NCI-H187 (cell line): ENCODE results near the gene TERF2IP.

Source experiments
- DNase-seq, 2 experiments: peaks; one replicate each; lab custom pipeline; 2025; lab: John Stamatoyannopoulos, UW

Gene TERF2IP, protein sequence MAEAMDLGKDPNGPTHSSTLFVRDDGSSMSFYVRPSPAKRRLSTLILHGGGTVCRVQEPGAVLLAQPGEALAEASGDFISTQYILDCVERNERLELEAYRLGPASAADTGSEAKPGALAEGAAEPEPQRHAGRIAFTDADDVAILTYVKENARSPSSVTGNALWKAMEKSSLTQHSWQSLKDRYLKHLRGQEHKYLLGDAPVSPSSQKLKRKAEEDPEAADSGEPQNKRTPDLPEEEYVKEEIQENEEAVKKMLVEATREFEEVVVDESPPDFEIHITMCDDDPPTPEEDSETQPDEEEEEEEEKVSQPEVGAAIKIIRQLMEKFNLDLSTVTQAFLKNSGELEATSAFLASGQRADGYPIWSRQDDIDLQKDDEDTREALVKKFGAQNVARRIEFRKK

DNA sequence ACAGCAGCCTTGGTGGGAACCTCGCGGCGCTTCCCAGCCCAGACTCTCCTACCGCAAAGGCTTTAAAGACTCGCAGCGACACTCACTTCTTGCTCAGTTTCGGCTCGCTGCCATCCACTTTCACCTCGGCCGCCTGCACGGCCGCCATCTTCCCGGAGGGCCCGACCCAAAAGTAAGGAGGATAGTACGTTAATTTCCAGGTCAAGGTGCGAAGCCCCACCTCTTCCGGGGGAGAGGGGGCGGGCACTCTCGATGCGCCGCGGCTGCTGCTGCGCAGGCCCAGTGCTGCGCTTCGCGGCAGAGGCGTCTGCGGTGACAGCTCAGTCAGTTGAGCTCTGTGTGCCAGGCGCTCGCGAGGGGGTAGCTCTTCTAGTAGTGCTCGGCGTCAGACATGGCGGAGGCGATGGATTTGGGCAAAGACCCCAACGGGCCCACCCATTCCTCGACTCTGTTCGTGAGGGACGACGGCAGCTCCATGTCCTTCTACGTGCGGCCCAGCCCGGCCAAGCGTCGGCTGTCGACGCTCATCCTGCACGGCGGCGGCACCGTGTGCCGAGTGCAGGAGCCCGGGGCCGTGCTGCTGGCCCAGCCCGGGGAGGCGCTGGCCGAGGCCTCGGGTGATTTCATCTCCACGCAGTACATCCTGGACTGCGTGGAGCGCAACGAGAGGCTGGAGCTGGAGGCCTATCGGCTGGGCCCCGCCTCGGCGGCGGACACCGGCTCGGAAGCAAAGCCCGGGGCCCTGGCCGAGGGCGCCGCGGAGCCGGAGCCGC, at the start of gene TERF2IP, which contains the start of gene KARS1:
Gene TERF2IP, plus strand, starts transcription at position 282 of the 773 bp plus-strand sequence. Its CDS starts 110 bp downstream, at position 392.
Gene KARS1, minus strand, starts transcription at position 174 of the 773 bp plus-strand sequence. Its CDS starts 26 bp downstream, at position 148.
- DNase-seq, result peak; percentile 58 to 71

DNA sequence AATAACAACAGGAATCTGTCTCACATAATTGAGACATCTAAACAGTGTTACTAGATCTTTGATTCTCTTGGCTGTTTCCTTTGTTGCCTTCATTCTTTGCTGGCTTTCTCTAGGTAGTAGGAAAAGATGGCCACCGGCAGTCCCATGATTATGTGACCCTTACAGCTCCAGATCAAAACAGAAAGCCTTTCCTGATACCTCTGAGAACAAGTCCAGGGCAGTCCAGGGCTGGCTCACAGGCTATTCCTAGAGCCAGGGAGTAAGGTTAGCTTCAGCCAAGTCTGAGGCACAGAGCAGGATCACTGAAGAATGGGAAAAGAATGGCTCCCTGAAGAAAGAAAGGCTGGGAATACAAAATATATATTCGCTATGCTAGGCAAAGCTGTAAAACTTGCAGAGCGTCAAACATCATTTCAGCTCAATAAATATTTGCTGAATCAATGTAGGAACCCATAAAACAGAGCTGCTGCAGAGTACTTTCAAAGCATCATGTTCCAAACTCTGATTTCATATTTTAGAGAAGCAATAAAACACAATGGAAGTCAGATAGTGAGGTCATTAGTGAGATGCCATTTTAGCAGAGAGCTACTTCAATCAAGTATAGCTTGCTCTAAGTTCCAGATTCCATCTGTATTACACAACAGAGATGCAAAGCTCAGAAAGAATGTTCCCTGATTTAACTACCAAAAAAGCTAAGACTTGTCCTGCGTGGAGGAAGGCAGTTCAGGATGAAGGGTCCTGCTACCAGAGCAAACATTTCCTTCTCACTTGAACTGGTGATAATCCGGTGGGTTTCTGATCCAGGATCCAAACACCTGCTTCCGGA, 47.9 kb upstream of the TERF2IP start:
- no peak for DNase-seq

- no peak for DNase-seq
Measured at GRCh38 chr16:75603241-75603640, 44.3 kb upstream of the TERF2IP start.

DNA sequence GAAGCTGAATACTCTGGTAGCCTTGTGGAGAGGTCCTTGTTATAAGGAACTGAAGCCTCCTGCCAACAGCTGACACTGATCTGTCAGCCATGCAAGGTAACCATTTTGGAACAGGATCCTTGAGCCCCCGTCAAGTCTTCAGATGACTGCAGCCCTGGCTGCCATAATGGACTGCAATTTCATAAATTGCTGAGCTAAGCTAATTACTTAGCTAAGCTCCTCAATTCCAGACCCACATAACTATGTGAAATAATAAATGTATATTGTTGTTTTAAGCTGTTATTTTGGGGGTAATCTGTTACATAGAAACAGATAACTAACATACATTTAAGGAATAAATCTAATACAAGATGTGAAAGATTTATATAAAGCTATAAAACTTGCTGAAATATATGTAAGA, 41.1 kb upstream of the TERF2IP start:
- no peak for DNase-seq

DNA sequence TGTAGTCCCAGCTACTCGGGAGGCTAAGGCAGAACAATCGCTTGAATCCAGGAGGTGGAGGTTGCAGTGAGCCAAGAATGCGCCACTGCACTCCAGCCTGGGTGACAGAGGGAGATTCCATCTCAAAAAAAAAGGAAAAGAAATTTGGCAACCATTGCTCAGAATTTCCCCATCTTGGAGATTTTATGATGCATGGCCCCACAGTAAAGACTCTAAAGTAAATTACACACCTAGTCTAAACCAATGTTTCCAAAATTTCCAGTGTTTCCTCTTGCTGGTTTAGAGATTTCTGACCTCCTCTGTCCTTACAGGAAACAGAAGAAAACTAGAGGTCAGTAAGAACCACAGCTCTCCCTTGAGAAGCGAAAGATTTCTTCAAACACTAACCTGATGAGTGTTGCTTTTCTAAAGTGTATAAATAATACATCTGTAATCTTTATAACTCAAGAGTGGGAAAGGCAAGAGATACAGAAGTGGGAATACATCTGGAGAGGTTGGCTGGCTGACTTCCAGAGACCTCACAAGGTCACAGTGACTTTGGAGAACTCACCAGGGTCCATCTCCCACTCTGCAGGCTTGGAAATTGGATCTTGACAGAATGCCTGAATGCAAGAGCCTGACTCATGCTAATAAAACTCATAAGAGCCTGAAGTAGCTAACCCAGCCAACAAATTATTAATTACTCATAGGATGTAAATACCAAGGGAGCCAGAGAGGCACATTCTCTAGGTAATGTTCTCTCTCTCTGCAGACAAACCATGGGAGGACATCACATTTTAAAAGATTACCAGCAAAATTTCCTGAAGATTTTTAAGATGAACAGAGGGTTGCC, 33.3 kb upstream of the TERF2IP start:
- DNase-seq, result no peak

DNA sequence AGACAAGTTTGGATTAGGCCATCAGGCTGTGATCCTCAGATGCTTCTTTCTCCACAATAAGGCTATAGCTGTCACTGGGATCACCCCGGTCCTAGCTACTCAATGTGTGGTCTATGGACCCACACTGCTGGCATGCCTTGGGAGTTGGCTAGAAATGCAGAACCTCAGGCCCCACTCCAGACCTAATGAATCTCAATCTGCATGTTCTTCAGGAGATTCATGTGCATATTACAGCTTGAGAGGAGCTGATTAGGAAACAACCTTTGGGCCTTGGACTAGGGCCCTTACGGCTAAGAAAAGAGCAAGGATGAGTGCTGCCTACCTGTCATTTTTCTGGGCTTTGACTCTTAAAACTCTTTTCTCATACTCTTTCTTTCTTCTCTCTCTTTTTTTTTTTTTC, 32.0 kb upstream of the TERF2IP start:
- no peak for DNase-seq

- DNase-seq, result no peak
Measured at GRCh38 chr16:75616521-75617010, 31.0 kb upstream of the TERF2IP start.

GRCh38 chr16:75617121-75617520, 30.5 kb upstream of the TERF2IP start:
- DNase-seq, result no peak

DNA sequence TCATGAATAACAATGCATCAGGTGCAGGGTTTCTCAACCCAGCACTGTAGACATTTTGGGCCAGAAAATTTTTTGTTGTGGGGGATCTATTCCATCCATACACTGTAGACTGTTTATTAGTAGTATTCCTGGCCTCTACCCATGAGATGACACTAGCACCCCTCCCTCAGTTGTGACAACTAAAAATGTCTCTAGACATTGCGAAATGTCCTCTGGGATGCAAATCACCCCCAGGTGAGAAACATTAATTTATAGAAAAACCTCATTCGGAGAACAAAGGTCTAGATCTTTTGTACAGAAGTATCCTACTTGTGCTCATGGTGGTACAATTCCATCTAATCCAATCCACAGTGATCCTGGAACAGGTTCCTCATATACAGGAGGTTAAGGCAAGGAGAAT, 28.8 kb upstream of the TERF2IP start:
- DNase-seq, result no peak

DNA sequence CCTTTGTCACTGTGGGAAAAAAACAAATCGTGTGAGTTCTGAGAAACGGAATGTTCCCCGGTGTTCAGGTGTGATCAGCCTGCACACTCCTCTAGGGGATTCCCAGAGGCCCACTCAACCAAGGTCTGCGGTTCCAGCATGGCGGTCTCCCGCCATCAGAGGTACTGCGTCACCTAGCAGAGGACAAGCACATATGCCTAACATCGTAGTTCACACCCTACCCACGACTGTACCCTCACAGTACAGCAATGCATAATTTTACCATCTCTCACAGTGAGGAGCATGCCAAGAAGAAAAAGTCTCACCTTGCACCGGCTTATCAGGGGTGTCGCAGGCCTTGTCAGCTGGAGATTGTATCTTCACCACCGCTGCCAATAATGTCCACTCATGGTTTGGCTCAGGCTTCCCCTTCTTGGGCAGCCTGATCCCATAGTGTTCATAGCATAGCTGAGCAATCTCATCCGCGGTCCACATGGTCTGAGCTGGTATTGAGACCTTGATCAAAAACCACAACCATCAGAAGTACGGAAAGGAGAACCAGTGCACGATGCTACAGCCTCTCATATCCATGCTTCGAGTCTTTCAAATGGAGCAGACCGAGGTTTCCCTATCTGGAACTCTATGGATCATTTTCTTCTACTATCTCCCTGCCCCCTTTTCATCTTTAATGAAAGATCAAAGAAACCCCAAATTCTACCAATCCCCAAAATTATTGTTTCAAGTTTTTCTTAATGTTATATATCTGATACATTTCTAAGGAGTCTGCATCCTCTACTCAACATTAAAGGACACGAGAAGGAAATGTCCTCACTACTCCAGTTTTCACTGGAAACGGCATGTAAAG, 27.0 kb upstream of the TERF2IP start:
- DNase-seq, result no peak

- no peak for DNase-seq
Measured at GRCh38 chr16:75621170-75621477, 26.4 kb upstream of the TERF2IP start.

GRCh38 chr16:75622761-75623605, 24.6 kb upstream of the TERF2IP start, which contains the start of gene ADAT1:
Gene ADAT1 (minus strand): TSS chr16:75623281. CDS start chr16:75620799, 2,482 bp downstream.
- peak; percentile 68 to 85 for DNase-seq

DNA sequence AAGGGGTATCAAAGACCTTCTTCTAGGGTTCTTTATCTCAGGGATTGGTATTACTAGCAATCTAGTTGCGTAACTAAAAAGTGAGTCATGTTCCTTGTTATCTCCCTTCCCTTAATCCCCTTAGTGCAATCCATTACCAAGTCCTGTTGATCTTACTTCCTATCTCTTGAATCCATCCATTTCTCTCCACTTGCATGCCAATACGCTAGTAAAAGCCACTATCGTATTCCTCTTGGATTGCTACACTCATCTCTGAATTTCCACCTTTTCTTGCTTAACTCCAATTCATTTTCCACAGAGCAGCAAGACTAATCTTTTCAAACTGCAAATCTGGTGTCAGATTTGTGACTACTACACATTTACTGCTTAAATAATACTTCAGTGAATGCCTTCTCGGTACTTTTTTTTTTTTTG, 22.6 kb upstream of the TERF2IP start:
- no peak for DNase-seq

GRCh38 chr16:75626806-75627205, 20.8 kb upstream of the TERF2IP start:
- no peak for DNase-seq

DNA sequence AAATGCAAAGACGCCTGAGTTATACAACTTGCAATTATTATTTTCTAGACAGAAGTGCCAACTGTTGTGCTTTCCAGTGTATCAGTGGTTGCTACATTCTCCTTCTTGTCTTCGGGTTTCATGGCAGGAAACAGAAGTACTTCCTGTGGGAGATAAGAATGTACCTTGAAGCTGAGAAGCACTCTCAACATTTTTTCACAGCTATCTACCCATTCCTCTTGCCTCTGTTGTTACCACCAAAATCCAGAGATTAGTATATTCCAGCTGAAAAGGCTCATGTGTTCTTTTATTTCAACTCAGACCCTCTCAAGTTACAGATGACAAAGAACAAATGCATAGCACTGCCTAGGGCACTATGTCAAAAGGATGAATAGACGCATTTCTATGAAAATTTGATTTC, 19.7 kb upstream of the TERF2IP start:
- no peak for DNase-seq

DNA sequence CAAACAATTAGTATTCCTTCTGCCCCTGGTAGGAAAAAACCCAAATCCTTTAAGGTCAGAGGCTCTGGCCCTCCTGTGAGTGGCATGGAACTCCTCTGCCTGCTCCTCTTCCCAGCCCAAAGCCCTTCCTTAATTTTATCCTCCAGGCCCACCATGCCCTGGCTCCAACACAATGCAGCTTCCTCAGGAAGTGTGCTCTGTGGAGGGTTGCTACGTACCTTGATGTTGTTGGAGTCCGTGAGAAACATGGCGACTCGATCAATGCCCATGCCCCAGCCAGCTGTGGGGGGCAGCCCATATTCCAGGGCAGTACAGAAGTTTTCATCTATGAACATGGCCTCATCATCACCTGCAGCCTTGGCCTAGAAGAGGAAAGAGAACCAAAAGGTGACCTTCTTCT, 19.2 kb upstream of the TERF2IP start:
- DNase-seq, result no peak

DNA sequence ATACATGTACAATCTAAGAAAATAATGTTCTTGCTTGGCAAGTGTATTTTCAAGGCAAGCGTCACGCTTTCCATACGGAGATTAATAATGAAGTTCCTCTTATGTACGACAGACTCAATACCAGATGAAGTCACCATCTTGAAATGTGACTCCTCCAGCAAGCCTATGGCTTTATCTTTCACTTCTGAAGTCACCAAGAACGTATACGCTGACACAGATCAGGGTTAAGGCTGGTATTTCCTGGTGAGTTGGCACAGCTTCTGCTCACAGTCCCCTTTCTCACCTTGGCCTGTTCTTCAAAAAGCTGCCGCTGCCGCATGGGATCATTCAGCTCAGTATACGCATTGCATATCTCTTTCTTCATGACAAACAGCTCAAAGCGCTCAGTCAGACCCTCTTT, 18.4 kb upstream of the TERF2IP start:
- DNase-seq, result no peak

DNA sequence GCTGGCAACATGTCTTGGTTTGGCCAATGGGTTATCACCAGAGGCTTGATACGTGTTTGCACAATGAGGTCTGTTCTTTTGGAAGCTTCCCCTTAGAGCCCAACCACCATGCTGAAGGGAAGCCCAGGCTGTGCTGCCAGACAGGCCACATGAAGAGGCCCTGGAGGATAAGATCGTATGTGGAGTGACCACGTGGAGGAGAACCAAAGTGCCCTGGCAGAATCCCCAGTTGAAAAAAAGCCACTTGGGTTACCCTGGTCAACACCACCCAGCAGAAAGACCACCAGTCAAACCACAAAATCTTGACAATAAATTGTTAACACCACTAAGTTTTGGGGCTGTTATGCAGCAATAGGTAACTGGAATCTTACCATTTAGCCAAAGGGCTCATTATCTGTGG, 17.5 kb upstream of the TERF2IP start:
- no peak for DNase-seq

GRCh38 chr16:75632857-75633256, 14.7 kb upstream of the TERF2IP start:
- no peak for DNase-seq
